BLaER1 (cell line): ENCODE data around the gene PHACTR4.
A peak's percentile ranks its signal among the peaks of the same experiment; 100 is the strongest.

Experiments used
- H3K27ac ChIP-seq: shearing (Covaris generic); formaldehyde crosslinking; 2 replicates; pipeline ENCODE4 v1.8.1; 2022
- H3K27me3 ChIP-seq: shearing (Covaris generic); formaldehyde crosslinking; 2 replicates; pipeline ENCODE4 v1.8.1; 2022
- H3K36me3 ChIP-seq: shearing (Covaris generic); formaldehyde crosslinking; 2 replicates; pipeline ENCODE4 v1.8.1; 2022
- H3K4me1 ChIP-seq: shearing (Covaris generic); formaldehyde crosslinking; 2 replicates; pipeline ENCODE4 v1.8.1; 2022
- H3K4me2 ChIP-seq: shearing (Covaris generic); formaldehyde crosslinking; 2 replicates; pipeline ENCODE4 v1.8.1; 2022
- H3K4me3 ChIP-seq: shearing (Covaris generic); formaldehyde crosslinking; 2 replicates; pipeline ENCODE4 v1.8.1; 2022
- H3K9ac ChIP-seq: shearing (Covaris generic); formaldehyde crosslinking; 2 replicates; pipeline ENCODE4 v1.8.1; 2022
- H3K9me3 ChIP-seq: shearing (Covaris generic); formaldehyde crosslinking; 2 replicates; pipeline ENCODE4 v1.8.1; 2022
- H4K20me1 ChIP-seq: shearing (Covaris generic); formaldehyde crosslinking; 2 replicates; pipeline ENCODE4 v1.8.1; 2022
- Cebpa-rat ChIP-seq: shearing (Covaris generic); IDR thresholded peaks from 2 replicates; pipeline ENCODE4 v1.8.1; 2022

PHACTR4 gene

DNA sequence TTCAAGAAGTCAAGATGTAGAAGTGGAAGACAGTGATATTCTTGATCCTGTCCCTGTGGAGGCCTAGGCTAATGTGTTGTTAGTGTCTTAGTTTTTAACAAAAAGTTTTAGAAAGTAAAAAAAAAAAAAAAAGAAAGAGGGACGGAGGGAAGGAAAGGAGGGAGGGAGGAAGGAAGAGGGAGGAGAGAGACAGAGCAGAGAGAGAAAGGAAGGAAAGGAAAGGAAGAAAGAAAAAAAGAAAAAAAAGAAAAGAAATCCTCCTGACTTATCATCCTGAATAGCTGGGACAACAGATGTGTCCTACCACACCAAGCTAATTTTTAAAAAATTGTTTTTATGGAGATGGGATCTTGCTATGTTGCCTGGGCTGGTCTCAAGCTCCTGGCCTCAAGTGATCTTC lies 24.6 kb downstream of the PHACTR4 start:
- Histone ChIP-seq H3K9ac (no peak overlapping the region), H3K36me3 (peaks cover 54% of the 10 kb centered on the region), H3K9me3 (no peaks in the 10 kb centered on the region), H4K20me1 (peaks cover 66% of the 10 kb centered on the region), H3K4me1 (peaks cover 7% of the 10 kb centered on the region), H3K27ac (no peak overlapping the region), H3K27me3 (no peaks in the 10 kb centered on the region), H3K4me2 (peak overlapping the region; percentile 25; the same call in 1 of the 2 replicates), H3K4me3 (no peak overlapping the region)
- TF ChIP-seq Cebpa-rat, result no peak

GRCh38 chr1:28395181-28395580 lies 25.6 kb downstream of the PHACTR4 start:
- no peak overlapping the region for H3K27ac ChIP-seq
- no peaks in the 10 kb centered on the region for H3K27me3 ChIP-seq
- peaks cover 65% of the 10 kb centered on the region for H4K20me1 ChIP-seq
- no peak for TF ChIP-seq Cebpa-rat
- peaks cover 44% of the 10 kb centered on the region for H3K36me3 ChIP-seq
- no peaks in the 10 kb centered on the region for H3K9me3 ChIP-seq
- no peak overlapping the region for H3K9ac ChIP-seq
- H3K4me3 ChIP-seq, result no peak overlapping the region
- peaks cover 7% of the 10 kb centered on the region for H3K4me1 ChIP-seq
- no peak overlapping the region for H3K4me2 ChIP-seq

- Histone ChIP-seq H3K4me1 (peaks cover 8% of the 10 kb centered on the region), H3K9me3 (no peaks in the 10 kb centered on the region), H3K27ac (no peak overlapping the region), H3K27me3 (no peaks in the 10 kb centered on the region), H4K20me1 (peaks cover 73% of the 10 kb centered on the region), H3K9ac (no peak overlapping the region), H3K4me2 (no peak overlapping the region), H3K4me3 (no peak overlapping the region), H3K36me3 (peaks cover 19% of the 10 kb centered on the region)
- TF ChIP-seq Cebpa-rat, result no peak
Measured at GRCh38 chr1:28401760-28402159, 32.2 kb downstream of the PHACTR4 start.

GRCh38 chr1:28409090-28409489 lies 39.5 kb downstream of the PHACTR4 start:
- Histone ChIP-seq H3K4me2 (no peak overlapping the region), H3K27ac (no peak overlapping the region), H4K20me1 (peaks cover 36% of the 10 kb centered on the region), H3K36me3 (peaks cover 27% of the 10 kb centered on the region), H3K9me3 (no peaks in the 10 kb centered on the region), H3K27me3 (no peaks in the 10 kb centered on the region), H3K9ac (no peak overlapping the region), H3K4me1 (peaks cover 25% of the 10 kb centered on the region), H3K4me3 (no peak overlapping the region)
- no peak for TF ChIP-seq Cebpa-rat

- Histone ChIP-seq H3K9ac (no peak overlapping the region), H3K4me1 (peaks cover 44% of the 10 kb centered on the region), H3K36me3 (peaks cover 27% of the 10 kb centered on the region), H3K4me3 (no peak overlapping the region), H3K9me3 (no peaks in the 10 kb centered on the region), H3K4me2 (no peak overlapping the region), H4K20me1 (peaks cover 12% of the 10 kb centered on the region; the same call in 1 of the 2 replicates), H3K27ac (no peak overlapping the region), H3K27me3 (no peaks in the 10 kb centered on the region)
- no peak for TF ChIP-seq Cebpa-rat
Measured at GRCh38 chr1:28411656-28412055, 42.1 kb downstream of the PHACTR4 start.

DNA sequence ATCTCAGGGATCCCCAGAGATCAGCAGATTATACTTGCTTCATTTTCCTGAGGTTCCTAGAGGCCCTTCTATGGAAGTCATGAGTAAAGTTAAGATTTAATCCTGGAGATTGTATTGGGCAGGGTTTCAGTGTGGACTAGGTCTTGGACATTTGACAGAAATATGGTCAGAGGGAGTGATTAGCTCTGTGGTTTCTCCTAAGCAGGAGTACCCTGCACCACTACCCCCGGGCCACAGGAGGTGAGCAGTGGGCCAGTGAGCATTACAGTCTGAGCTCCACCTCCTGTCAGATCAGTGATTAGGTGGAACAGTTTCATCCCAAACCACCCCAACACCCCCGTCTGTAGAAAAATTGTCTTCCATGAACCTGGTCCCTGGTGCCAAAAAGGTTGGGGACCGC lies 43.2 kb downstream of the PHACTR4 start:
- TF ChIP-seq Cebpa-rat, result no peak
- Histone ChIP-seq H3K27ac (no peak overlapping the region), H3K4me2 (no peak overlapping the region), H3K9ac (no peak overlapping the region), H3K4me1 (peaks cover 49% of the 10 kb centered on the region), H3K4me3 (no peak overlapping the region), H3K36me3 (peaks cover 26% of the 10 kb centered on the region), H4K20me1 (0 out of 2 replicates have a peak, but pooled peaks cover 3% of the 10 kb centered on the region), H3K27me3 (no peaks in the 10 kb centered on the region), H3K9me3 (no peaks in the 10 kb centered on the region)

- Histone ChIP-seq H3K4me3 (no peak overlapping the region), H4K20me1 (no peaks in the 10 kb centered on the region), H3K4me1 (peaks cover 60% of the 10 kb centered on the region), H3K36me3 (peaks cover 13% of the 10 kb centered on the region), H3K4me2 (peak overlapping the region; percentile 74), H3K27me3 (no peaks in the 10 kb centered on the region), H3K9ac (peak overlapping the region; percentile 67; the same call in 1 of the 2 replicates), H3K9me3 (no peaks in the 10 kb centered on the region), H3K27ac (peak overlapping the region; percentile 63)
- no peak for TF ChIP-seq Cebpa-rat
Measured at GRCh38 chr1:28416509-28417194, 47.1 kb downstream of the PHACTR4 start.

DNA sequence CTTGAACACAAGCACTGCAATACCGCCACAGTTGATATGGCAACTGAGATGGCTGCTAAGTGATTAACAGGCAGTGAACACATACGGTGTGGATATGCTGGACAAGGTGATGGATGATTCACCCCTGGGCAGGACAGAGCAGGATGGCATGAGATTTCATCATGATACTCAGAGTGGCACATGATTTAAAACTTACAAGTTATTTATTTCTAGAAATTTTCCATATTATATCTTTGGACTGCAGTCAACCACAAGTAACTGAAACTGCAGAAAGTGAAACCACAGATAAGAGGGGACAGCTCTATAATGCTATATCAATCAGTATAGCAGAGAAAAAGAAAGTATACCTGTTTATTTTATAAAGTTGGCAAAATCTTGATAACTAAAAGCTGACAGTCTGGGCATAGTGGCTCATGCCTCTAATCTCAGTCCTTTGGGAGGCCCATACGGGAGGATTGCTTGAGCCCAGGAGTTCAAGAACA lies 47.9 kb downstream of the PHACTR4 start:
- Histone ChIP-seq H3K9ac (peak overlapping the region; percentile 67), H4K20me1 (no peaks in the 10 kb centered on the region), H3K27me3 (no peaks in the 10 kb centered on the region), H3K36me3 (peaks cover 13% of the 10 kb centered on the region), H3K4me3 (peak overlapping the region; percentile 39), H3K4me2 (peak overlapping the region; percentile 74), H3K9me3 (no peaks in the 10 kb centered on the region), H3K27ac (peak overlapping the region; percentile 63), H3K4me1 (peaks cover 64% of the 10 kb centered on the region)
- no peak for TF ChIP-seq Cebpa-rat

DNA sequence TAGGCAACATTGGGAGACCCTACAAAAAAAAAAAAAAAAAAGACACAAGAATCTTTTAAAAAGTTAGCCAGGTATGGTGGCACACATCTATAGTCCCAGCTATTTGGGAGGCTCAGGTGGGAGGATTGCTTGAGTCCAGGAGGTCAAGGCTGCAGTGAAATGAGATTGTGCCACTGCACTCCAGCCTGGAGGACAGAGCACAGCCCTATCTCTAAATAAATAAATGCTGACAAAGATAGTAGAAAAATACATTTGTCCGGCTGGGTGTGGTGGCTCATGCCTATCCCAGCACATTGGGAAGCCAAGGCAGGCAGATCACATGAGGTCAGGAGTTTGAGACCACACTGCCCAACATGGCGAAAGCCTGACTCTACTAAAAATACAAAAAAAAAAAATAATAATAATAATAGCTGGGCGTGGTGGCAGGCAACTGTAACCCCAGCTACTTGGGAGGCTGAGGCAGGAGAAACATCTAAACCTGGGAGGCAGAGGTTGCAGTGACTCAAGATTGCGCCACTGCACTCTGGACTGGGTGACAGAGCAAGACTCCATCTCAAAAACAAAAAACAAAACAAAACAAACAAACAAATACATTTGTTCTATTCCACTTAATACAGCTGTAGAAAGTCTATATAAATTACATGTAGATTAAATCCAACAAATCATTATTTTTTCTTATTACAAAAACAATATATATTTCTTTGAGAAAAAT lies 48.5 kb downstream of the PHACTR4 start:
- no peak for TF ChIP-seq Cebpa-rat
- Histone ChIP-seq H4K20me1 (peaks cover 5% of the 10 kb centered on the region; the same call in 1 of the 2 replicates), H3K4me2 (peak overlapping the region; percentile 74), H3K4me1 (peaks cover 58% of the 10 kb centered on the region), H3K9ac (peak overlapping the region; percentile 67), H3K27ac (peak overlapping the region; percentile 63), H3K27me3 (no peaks in the 10 kb centered on the region), H3K36me3 (peaks cover 7% of the 10 kb centered on the region), H3K9me3 (no peaks in the 10 kb centered on the region), H3K4me3 (peak overlapping the region; percentile 39)

GRCh38 chr1:28421744-28422143 lies 52.2 kb downstream of the PHACTR4 start:
- 0 out of 2 replicates have a peak overlapping the region, but pooled peaks have one; percentile 7 for H3K9ac ChIP-seq
- H3K4me3 ChIP-seq, result no peak overlapping the region
- no peak overlapping the region for H3K4me2 ChIP-seq
- peaks cover 33% of the 10 kb centered on the region for H3K36me3 ChIP-seq
- no peaks in the 10 kb centered on the region for H3K9me3 ChIP-seq
- H3K27me3 ChIP-seq, result no peaks in the 10 kb centered on the region
- no peak for TF ChIP-seq Cebpa-rat
- H4K20me1 ChIP-seq, result peaks cover 7% of the 10 kb centered on the region; the same call in 1 of the 2 replicates
- peaks cover 24% of the 10 kb centered on the region for H3K4me1 ChIP-seq
- H3K27ac ChIP-seq, result no peak overlapping the region
